ENCODE measurements around the gene PRC1. TPM values are rescaled to one million over a fixed set of nuclear protein-coding genes. Genes with fewer than 3 reads are reported as not detected.

The PRC1 gene
- polyA plus RNA-seq, 1 experiment = 199 TPM

DNA sequence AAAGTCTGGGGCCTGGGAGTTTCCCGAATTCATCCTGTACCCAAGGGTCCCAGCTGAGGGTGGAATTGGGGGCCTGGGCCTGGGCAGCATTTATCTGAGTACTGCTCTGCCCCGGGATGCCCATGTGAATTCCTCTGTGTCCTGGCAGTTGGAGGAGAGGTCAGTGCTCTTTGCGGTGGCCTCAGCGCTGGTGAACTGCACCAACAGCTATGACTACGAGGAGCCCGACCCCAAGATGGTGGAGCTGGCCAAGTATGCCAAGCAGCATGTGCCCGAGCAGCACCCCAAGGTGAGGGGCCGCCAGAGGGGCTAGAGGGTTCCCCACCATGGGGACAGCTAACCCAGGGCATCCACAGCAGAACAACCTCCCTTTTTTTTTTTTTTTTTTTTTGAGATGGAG lies 45.8 kb downstream of the PRC1 start:
- POLR2A ChIA-PET = no interaction called here
- TF ChIP-seq, protein P1, sequence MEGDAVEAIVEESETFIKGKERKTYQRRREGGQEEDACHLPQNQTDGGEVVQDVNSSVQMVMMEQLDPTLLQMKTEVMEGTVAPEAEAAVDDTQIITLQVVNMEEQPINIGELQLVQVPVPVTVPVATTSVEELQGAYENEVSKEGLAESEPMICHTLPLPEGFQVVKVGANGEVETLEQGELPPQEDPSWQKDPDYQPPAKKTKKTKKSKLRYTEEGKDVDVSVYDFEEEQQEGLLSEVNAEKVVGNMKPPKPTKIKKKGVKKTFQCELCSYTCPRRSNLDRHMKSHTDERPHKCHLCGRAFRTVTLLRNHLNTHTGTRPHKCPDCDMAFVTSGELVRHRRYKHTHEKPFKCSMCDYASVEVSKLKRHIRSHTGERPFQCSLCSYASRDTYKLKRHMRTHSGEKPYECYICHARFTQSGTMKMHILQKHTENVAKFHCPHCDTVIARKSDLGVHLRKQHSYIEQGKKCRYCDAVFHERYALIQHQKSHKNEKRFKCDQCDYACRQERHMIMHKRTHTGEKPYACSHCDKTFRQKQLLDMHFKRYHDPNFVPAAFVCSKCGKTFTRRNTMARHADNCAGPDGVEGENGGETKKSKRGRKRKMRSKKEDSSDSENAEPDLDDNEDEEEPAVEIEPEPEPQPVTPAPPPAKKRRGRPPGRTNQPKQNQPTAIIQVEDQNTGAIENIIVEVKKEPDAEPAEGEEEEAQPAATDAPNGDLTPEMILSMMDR (IDR thresholded peaks at IDR 0.05; ENCODE audit: insufficient read depth, low read depth, low read length) = no peak
- DNase-seq (ENCODE audit: low read depth) = no peak
- H3K4me3 ChIP-seq (ENCODE audit: low read depth, low read length) = no peak overlapping the region
- H3K27me3 ChIP-seq (ENCODE audit: control insufficient read depth, insufficient read depth, low read length) = no peaks in the 10 kb centered on the region
- CTCF ChIA-PET = interaction anchor here (1.2 to 10.2 kb wide), 3 partner anchors 8 to 15 kb away, joined by 3 to 87 read pairs (median 5); partner anchors contain the start of genes HDDC3 and UNC45A
- peaks cover 48% of the 10 kb centered on the region for H3K36me3 ChIP-seq (ENCODE audit: control insufficient read depth, insufficient read depth, low read length)

DNA sequence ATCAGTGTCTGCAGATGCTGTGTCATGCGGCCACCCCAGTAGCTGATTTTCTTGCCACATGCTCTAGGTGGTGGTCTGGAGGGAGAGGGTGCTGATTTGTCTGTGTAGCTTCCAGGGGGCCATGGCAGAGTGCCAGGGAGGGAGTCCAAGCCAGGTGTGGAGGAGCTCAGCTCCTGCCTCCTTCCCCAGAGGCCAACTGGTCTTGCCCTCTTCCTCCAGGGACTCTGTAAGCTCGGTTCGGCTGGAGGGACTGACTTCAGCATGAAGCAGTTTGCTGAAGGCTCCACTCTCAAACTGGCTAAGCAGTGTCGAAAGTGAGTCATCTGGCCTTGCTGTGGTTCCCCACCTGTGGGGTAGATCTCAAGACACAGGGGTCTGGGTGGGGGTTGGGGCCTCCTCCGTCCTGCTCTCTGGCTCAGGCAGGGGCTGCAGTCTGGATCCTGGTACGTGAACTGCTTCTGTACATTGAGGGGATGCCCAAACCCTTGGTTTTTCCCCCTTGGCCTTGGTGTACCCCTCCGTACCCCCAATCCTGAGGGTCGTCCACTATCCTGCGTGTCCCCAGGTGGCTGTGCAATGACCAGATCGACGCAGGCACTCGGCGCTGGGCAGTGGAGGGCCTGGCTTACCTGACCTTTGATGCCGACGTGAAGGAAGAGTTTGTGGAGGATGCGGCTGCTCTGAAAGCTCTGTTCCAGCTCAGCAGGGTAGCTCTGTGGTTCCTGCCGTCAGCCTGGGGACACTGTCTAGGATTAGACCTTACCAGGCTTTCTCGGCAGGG lies 46.6 kb downstream of the PRC1 start:
- no peak for DNase-seq (ENCODE audit: low read depth)
- POLR2A ChIA-PET = no interaction called here
- CTCF ChIA-PET = interaction anchor here (0.6 to 10.2 kb wide), 6 partner anchors 9 to 247 kb away, joined by 3 to 87 read pairs (median 4); partner anchors contain the start of genes HDDC3 and UNC45A
- no peaks in the 10 kb centered on the region for H3K27me3 ChIP-seq (ENCODE audit: control insufficient read depth, insufficient read depth, low read length)
- TF ChIP-seq, protein P1 (IDR thresholded peaks at IDR 0.05; ENCODE audit: insufficient read depth, low read depth, low read length) = no peak
- peaks cover 46% of the 10 kb centered on the region for H3K36me3 ChIP-seq (ENCODE audit: control insufficient read depth, insufficient read depth, low read length)
- H3K4me3 ChIP-seq (ENCODE audit: low read depth, low read length) = no peak overlapping the region

DNA sequence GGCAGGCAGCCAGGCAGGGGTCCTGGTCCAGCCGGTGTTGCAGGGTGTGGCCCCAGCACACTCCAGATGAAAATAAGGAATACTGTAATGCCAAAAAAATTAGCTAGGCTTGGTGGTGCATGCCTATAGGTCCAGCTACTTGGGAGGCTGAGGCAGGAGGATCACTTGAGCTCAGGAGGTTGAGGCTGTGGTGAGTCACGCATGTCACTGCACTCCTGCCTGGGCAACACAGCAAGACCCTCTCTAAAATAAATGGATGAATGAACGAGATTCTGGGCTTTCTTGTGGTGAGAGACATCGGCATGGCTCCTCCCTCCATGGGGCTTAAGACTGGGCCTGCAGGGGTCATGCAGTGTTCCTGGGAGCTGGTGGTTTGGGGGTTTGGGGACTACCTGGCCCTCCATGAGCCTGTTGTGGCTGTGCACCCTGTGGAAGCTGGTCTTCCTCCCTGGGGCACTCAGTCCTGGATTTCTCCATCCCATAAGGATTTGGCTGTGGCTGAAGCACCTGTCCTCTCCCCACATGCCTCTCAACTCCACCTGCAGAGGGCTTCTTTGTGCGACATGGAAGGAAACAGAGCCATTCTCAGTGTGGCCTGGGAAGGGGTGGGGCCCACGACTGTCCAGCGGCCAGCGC lies 47.3 kb downstream of the PRC1 start:
- ChIA-PET POLR2A (no interaction called here), CTCF (interaction anchor here (0.6 to 10.2 kb wide), 4 partner anchors 10 to 246 kb away, joined by 3 to 87 read pairs (median 14); partner anchors contain the start of genes HDDC3 and UNC45A)
- TF ChIP-seq, protein P1 (IDR thresholded peaks at IDR 0.05; ENCODE audit: insufficient read depth, low read depth, low read length) = no peak
- H3K36me3 ChIP-seq (ENCODE audit: control insufficient read depth, insufficient read depth, low read length) = peaks cover 50% of the 10 kb centered on the region
- H3K4me3 ChIP-seq (ENCODE audit: low read depth, low read length) = no peak overlapping the region
- no peak for DNase-seq (ENCODE audit: low read depth)
- H3K27me3 ChIP-seq (ENCODE audit: control insufficient read depth, insufficient read depth, low read length) = no peaks in the 10 kb centered on the region

GRCh38 chr15:90946538-90946937 lies 47.8 kb downstream of the PRC1 start:
- no peaks in the 10 kb centered on the region for H3K27me3 ChIP-seq (ENCODE audit: control insufficient read depth, insufficient read depth, low read length)
- no peak for DNase-seq (ENCODE audit: low read depth)
- TF ChIP-seq, protein P1 (IDR thresholded peaks at IDR 0.05; ENCODE audit: insufficient read depth, low read depth, low read length) = no peak
- ChIA-PET CTCF (interaction anchor here (1.2 to 10.2 kb wide), 3 partner anchors 10 to 103 kb away, joined by 3 to 87 read pairs (median 25); partner anchors contain the start of genes HDDC3 and UNC45A), POLR2A (no interaction called here)
- H3K36me3 ChIP-seq (ENCODE audit: control insufficient read depth, insufficient read depth, low read length) = peaks cover 49% of the 10 kb centered on the region
- no peak overlapping the region for H3K4me3 ChIP-seq (ENCODE audit: low read depth, low read length)

- no peak for DNase-seq (ENCODE audit: low read depth)
- ChIA-PET POLR2A (no interaction called here), CTCF (interaction anchor here (4.5 to 10.2 kb wide), 2 partner anchors 12 kb away, joined by 25 to 87 read pairs; partner anchors contain the start of genes HDDC3 and UNC45A)
- H3K36me3 ChIP-seq (ENCODE audit: control insufficient read depth, insufficient read depth, low read length) = peaks cover 54% of the 10 kb centered on the region
- H3K4me3 ChIP-seq (ENCODE audit: low read depth, low read length) = no peak overlapping the region
- no peaks in the 10 kb centered on the region for H3K27me3 ChIP-seq (ENCODE audit: control insufficient read depth, insufficient read depth, low read length)
- TF ChIP-seq, protein P1 (IDR thresholded peaks at IDR 0.05; ENCODE audit: insufficient read depth, low read depth, low read length) = no peak
These were observed 49.2 kb downstream of the PRC1 start for GRCh38 chr15:90945091-90945490.

Data from BJ (cell line).